Measurements from ENCODE around the gene SLC25A19. TPM values are rescaled to one million over a fixed set of nuclear protein-coding genes. Genes with fewer than 3 reads are reported as not detected.

Gene SLC25A19
- total and polyA plus RNA-seq, 5 experiments from 2014 or later = 11.2 to 22.5 (median 15.4) TPM

GRCh38 chr17:75238020-75238580, 51.1 kb downstream of the SLC25A19 start:
- peaks cover 5 to 15% (median 15%) of the 10 kb centered on the region in 4 donors for H3K4me1 Mint-ChIP-seq
- ATAC-seq (no peak), DNase-seq (no peak)
- H3K36me3 Mint-ChIP-seq = peaks cover 0 to 70% (median 5%) of the 10 kb centered on the region in 3 donors
- no peak overlapping the region for H3K4me3 Mint-ChIP-seq
- H3K9me3 Mint-ChIP-seq = no peaks in the 10 kb centered on the region
- peak overlapping the region in 3 of 10 donors; percentile 14 to 83 (median 43) for H3K27ac Mint-ChIP-seq
- POLR2A ChIA-PET = interaction anchor here (1.0 kb wide), 1 partner anchor 32 kb away, joined by 4 read pairs; the partner anchor contains the start of gene NUP85
- no peaks in the 10 kb centered on the region for H3K27me3 Mint-ChIP-seq

DNA sequence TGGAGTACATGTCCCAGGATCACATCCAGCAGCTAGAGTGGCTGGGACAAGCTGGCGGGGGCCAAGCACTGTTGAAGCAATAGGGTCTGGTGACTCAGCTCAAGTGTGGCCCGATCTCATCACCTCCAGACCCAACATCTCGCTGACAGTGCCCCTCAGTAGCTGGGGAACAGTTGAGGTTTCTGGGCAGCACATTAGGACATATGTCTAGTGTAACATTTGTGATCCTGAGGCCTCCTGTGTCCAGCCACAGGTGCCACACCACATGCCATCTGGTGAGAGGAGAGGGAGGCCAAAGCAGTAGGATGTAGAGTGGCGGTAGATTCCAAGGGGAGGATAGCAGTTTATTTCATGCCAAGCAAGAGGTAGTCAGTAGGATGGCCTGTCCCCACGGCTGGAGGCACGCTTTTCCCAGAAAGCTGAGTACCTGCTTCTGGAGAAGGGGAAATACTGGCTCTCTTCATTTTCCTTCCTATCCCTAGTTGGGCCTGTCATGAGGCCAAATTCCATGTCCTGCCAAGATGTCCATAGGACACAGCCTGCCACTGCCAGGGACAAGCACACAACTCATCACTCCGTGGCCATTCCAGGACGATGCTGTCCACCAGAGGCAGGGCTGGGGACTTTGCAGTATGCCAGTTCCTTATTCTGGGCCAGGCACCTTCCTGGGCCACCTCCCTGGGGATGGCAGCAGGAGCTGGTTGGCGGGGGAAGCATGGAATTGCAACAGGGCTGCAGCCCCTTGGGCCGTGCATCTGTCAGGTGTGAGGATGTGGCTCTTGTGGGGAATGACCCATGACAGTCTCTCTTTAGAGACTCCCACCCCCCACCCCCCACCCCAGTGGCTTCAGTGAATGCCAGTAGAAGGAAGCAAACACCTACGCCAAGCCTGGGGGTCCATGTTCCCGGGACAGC, 51.9 kb downstream of the SLC25A19 start:
- Mint-ChIP-seq H3K27me3 (no peaks in the 10 kb centered on the region), H3K36me3 (peaks cover 0 to 72% (median 3%) of the 10 kb centered on the region in 3 donors), H3K4me3 (no peak overlapping the region), H3K27ac (peak overlapping the region in 5 of 10 donors; percentile 14 to 43 (median 29)), H3K9me3 (no peaks in the 10 kb centered on the region), H3K4me1 (peaks cover 3 to 15% (median 13%) of the 10 kb centered on the region in 4 donors)
- DNase-seq = no peak
- no peak for ATAC-seq
- POLR2A ChIA-PET = interaction anchor here (0.6 kb wide), 1 partner anchor 14 kb away, joined by 3 read pairs; no protein-coding TSS in a partner anchor

GRCh38 chr17:75232786-75233185, 56.4 kb downstream of the SLC25A19 start:
- Mint-ChIP-seq H3K27me3 (no peaks in the 10 kb centered on the region), H3K36me3 (peaks cover 0 to 81% (median 3%) of the 10 kb centered on the region in 3 donors), H3K4me3 (no peak overlapping the region), H3K27ac (peak overlapping the region in 3 of 10 donors; percentile 18 to 40 (median 21)), H3K4me1 (peaks cover 0 to 1% (median 0%) of the 10 kb centered on the region in 4 donors), H3K9me3 (no peaks in the 10 kb centered on the region)
- POLR2A ChIA-PET = no interaction called here
- no peak for ATAC-seq
- DNase-seq = no peak

DNA sequence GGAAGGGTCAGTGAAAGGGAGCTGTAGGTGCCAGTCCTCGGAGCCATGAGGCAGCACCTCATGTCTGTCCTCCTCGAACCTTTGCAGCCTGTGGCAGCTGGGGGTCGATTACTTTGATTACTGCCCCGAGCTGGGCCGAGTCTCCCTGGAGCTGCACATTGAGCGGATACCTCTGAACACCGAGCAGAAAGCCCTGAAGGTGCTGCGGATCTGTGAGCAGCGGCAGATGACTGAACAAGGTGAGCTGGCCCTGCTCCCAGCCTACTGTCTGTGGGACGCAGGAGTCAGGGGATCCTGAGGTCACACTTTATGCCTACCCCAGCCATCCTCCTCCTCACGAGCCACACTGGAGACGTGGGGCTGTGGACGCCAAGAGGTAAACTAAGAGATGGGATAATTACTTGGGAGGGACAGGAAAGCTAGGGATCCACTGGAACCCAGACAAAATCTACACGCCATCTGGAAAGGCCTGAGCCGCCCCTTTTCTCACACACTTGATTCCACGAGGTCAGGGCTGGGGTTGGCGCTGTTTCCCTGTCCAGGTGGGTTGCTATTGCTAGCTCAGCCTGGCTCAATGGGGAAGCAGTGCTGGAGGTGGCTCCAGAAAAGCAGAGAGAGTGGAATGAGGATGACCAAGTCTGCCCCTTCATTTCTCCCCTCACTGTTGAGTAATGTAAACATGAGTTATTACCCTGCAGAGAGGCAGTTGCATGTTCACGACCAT, 57.3 kb downstream of the SLC25A19 start:
- no peaks in the 10 kb centered on the region for H3K9me3 Mint-ChIP-seq
- DNase-seq = no peak
- H3K4me1 Mint-ChIP-seq = peaks cover 0 to 1% (median 0%) of the 10 kb centered on the region in 4 donors
- no peak overlapping the region for H3K4me3 Mint-ChIP-seq
- H3K27ac Mint-ChIP-seq = peak overlapping the region in 3 of 10 donors; percentile 11 to 40 (median 25)
- H3K36me3 Mint-ChIP-seq = peaks cover 0 to 84% (median 3%) of the 10 kb centered on the region in 3 donors
- ATAC-seq = no peak
- no peaks in the 10 kb centered on the region for H3K27me3 Mint-ChIP-seq
- POLR2A ChIA-PET = no interaction called here

GRCh38 chr17:75231071-75231470, 58.2 kb downstream of the SLC25A19 start:
- Mint-ChIP-seq H3K27ac (peak overlapping the region in 3 of 10 donors; percentile 18 to 40 (median 31)), H3K27me3 (no peaks in the 10 kb centered on the region), H3K36me3 (peaks cover 0 to 84% (median 3%) of the 10 kb centered on the region in 3 donors), H3K9me3 (no peaks in the 10 kb centered on the region), H3K4me3 (no peak overlapping the region), H3K4me1 (peaks cover 0 to 1% (median 0%) of the 10 kb centered on the region in 4 donors)
- no peak for DNase-seq
- POLR2A ChIA-PET = no interaction called here
- ATAC-seq = no peak

DNA sequence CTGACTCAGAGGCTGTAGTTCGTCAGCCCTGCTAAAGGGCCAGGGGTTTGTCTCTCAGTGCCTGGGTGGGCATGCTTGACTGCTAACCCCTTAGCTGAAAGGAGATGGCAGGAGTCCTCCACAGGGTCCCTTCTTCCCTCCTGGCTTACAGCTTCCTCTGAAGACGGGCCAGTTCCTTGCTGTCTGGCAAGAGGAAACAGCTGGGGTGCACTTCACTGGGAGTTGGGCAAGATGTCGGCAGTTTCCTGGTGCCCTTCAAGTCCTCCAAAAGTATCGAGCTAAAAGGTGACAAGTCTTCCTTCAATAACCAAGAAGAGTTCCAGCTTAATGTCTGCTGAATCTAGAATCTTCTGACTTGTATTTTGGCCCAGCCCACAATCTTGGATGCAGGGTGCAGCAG, 60.4 kb downstream of the SLC25A19 start:
- POLR2A ChIA-PET = no interaction called here
- no peaks in the 10 kb centered on the region for H3K9me3 Mint-ChIP-seq
- no peak for DNase-seq
- H3K27ac Mint-ChIP-seq = peak overlapping the region in 1 of 10 donors; percentile 36
- H3K36me3 Mint-ChIP-seq = peaks cover 0 to 84% (median 5%) of the 10 kb centered on the region in 3 donors
- no peaks in the 10 kb centered on the region for H3K27me3 Mint-ChIP-seq
- ATAC-seq = no peak
- H3K4me3 Mint-ChIP-seq = no peak overlapping the region
- peaks cover 0 to 3% (median 0%) of the 10 kb centered on the region in 4 donors for H3K4me1 Mint-ChIP-seq

- H3K9me3 Mint-ChIP-seq = no peaks in the 10 kb centered on the region
- H3K4me3 Mint-ChIP-seq = no peak overlapping the region
- no peaks in the 10 kb centered on the region for H3K27me3 Mint-ChIP-seq
- peak overlapping the region in 2 of 10 donors; percentile 36 to 66 for H3K27ac Mint-ChIP-seq
- POLR2A ChIA-PET = no interaction called here
- H3K36me3 Mint-ChIP-seq = peaks cover 0 to 84% (median 5%) of the 10 kb centered on the region in 3 donors
- no peak for DNase-seq
- no peak for ATAC-seq
- peaks cover 0 to 3% (median 0%) of the 10 kb centered on the region in 4 donors for H3K4me1 Mint-ChIP-seq
Measured at GRCh38 chr17:75228305-75228704, 60.9 kb downstream of the SLC25A19 start.

DNA sequence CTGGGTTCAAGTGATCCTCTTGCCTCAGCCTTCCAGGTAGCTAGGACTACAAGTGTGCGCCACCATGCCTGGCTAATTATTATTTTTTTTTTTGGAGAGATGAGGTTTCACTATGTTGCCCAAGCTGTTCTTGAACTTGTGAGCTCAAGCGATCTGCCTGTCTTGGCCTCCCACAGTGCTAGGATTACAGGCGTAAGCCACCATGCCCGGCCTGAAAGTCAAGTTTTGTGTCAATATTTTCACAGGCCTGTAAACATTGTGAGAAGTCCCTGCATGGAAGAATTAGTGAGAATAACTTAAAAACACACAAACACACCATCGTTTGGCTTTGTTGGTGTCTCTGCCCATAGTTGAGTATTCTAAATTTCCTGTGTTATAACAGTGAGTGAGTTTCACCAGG, 61.5 kb downstream of the SLC25A19 start:
- H3K36me3 Mint-ChIP-seq = peaks cover 0 to 81% (median 5%) of the 10 kb centered on the region in 3 donors

DNA sequence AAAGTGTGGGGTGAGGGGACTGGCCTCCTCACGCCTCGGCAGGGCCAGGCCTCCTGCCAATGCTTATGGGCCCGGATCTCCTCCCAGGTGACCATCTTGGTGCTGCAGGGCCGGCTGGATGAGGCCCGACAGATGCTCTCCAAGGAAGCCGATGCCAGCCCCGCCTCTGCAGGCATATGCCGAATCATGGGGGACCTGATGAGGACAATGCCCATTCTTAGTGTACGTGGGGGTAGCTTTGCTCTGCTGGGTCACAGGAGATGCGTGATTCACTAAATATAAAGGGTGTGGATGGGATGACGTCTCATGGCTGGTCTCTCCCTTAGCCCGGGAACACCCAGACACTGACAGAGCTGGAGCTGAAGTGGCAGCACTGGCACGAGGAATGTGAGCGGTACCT, 64.2 kb downstream of the SLC25A19 start:
- POLR2A ChIA-PET = no interaction called here
- ATAC-seq = no peak
- H3K27ac Mint-ChIP-seq = peak overlapping the region in 2 of 10 donors; percentile 16 to 70
- peaks cover 0 to 75% (median 8%) of the 10 kb centered on the region in 3 donors for H3K36me3 Mint-ChIP-seq
- no peaks in the 10 kb centered on the region for H3K27me3 Mint-ChIP-seq
- no peaks in the 10 kb centered on the region for H3K9me3 Mint-ChIP-seq
- no peak overlapping the region for H3K4me3 Mint-ChIP-seq
- no peak for DNase-seq
- peaks cover 0 to 6% (median 4%) of the 10 kb centered on the region in 4 donors for H3K4me1 Mint-ChIP-seq

More for the DNA sequence above, 61.5 kb downstream of the SLC25A19 start:
- POLR2A ChIA-PET = no interaction called here
- ATAC-seq (no peak), DNase-seq (no peak)
- Mint-ChIP-seq H3K4me1 (peaks cover 0 to 3% (median 0%) of the 10 kb centered on the region in 4 donors), H3K27me3 (no peaks in the 10 kb centered on the region), H3K27ac (peak overlapping the region in 1 of 10 donors; percentile 43), H3K4me3 (no peak overlapping the region), H3K9me3 (no peaks in the 10 kb centered on the region)

Other genes with a start within 250 kb of the SLC25A19 start
- 100 to 1,000 TPM; 149 to 160 TPM for gene ATP5PD, start 242.5 kb downstream of the SLC25A19 start, total RNA-seq
- gene ATP5PD, start 242.5 kb downstream of the SLC25A19 start, polyA plus RNA-seq = 100 to 1,000 TPM; 406 to 455 (median 449) TPM
- 10 to 100 TPM; 25.0 to 28.6 TPM for gene KCTD2, start 242.2 kb downstream of the SLC25A19 start, total RNA-seq
- gene KCTD2, start 242.2 kb downstream of the SLC25A19 start, polyA plus RNA-seq = 10 to 100 TPM in 1 of 3 donors, 1 to 10 TPM in 2; 6.8 to 10.9 (median 7.8) TPM
- 10 to 100 TPM; 14.2 to 14.8 TPM for gene SLC16A5, start 201.5 kb downstream of the SLC25A19 start, total RNA-seq
- 1 to 10 TPM; 1.4 to 4.1 (median 3.1) TPM for gene SLC16A5, start 201.5 kb downstream of the SLC25A19 start, polyA plus RNA-seq
- 10 to 100 TPM; 15.6 to 16.7 TPM for gene ARMC7, start 179.5 kb downstream of the SLC25A19 start, total RNA-seq
- 1 to 10 TPM; 2.7 to 3.3 (median 2.9) TPM for gene ARMC7, start 179.5 kb downstream of the SLC25A19 start, polyA plus RNA-seq
- 10 to 100 TPM; 52.8 to 66.6 TPM for gene NT5C, start 157.7 kb downstream of the SLC25A19 start, total RNA-seq
- gene NT5C, start 157.7 kb downstream of the SLC25A19 start, polyA plus RNA-seq = 10 to 100 TPM; 46.0 to 53.6 (median 50.6) TPM
- gene JPT1, start 134.9 kb downstream of the SLC25A19 start, total RNA-seq = 10 to 100 TPM; 25.6 to 27.0 TPM
- 10 to 100 TPM; 68.6 to 76.6 (median 70.7) TPM for gene JPT1, start 134.9 kb downstream of the SLC25A19 start, polyA plus RNA-seq
- gene SUMO2, start 106.5 kb downstream of the SLC25A19 start, total RNA-seq = 100 to 1,000 TPM; 250 to 255 TPM
- 100 to 1,000 TPM; 293 to 381 (median 325) TPM for gene SUMO2, start 106.5 kb downstream of the SLC25A19 start, polyA plus RNA-seq
- gene NUP85, start 83.8 kb downstream of the SLC25A19 start, total RNA-seq = 100 to 1,000 TPM; 150 to 155 TPM
- gene NUP85, start 83.8 kb downstream of the SLC25A19 start, polyA plus RNA-seq = 10 to 100 TPM; 17.3 to 39.4 (median 21.4) TPM
- gene GGA3, start 27.8 kb downstream of the SLC25A19 start, total RNA-seq = 100 to 1,000 TPM; 105 to 107 TPM
- gene GGA3, start 27.8 kb downstream of the SLC25A19 start, polyA plus RNA-seq = 10 to 100 TPM in 2 of 3 donors, 1 to 10 TPM in 1; 6.2 to 20.1 (median 14.7) TPM
- 10 to 100 TPM; 40.5 to 41.1 TPM for gene MRPS7, start 27.6 kb downstream of the SLC25A19 start, total RNA-seq
- 100 to 1,000 TPM; 113 to 132 (median 122) TPM for gene MRPS7, start 27.6 kb downstream of the SLC25A19 start, polyA plus RNA-seq
- gene MIF4GD, start 18.2 kb downstream of the SLC25A19 start, total RNA-seq = 10 to 100 TPM; 37.3 to 39.4 TPM
- 10 to 100 TPM; 76.2 to 96.6 (median 90.5) TPM for gene MIF4GD, start 18.2 kb downstream of the SLC25A19 start, polyA plus RNA-seq
- 100 to 1,000 TPM; 143 to 145 TPM for gene GRB2, start 116.2 kb upstream of the SLC25A19 start, total RNA-seq
- gene GRB2, start 116.2 kb upstream of the SLC25A19 start, polyA plus RNA-seq = 100 to 1,000 TPM; 130 to 162 (median 154) TPM
- gene TMEM94, start 167.2 kb upstream of the SLC25A19 start, total RNA-seq = 100 to 1,000 TPM; 102 to 108 TPM
- gene TMEM94, start 167.2 kb upstream of the SLC25A19 start, polyA plus RNA-seq = 10 to 100 TPM in 2 of 3 donors, 1 to 10 TPM in 1; 8.4 to 23.5 (median 11.5) TPM
- under 1 TPM; 0.65 to 0.80 TPM for gene CASKIN2, start 226.1 kb upstream of the SLC25A19 start, total RNA-seq
- gene CASKIN2, start 226.1 kb upstream of the SLC25A19 start, polyA plus RNA-seq = under 1 TPM; 0.05 to 0.62 (median 0.61) TPM
- gene TSEN54, start 227.1 kb upstream of the SLC25A19 start, total RNA-seq = 10 to 100 TPM; 53.1 to 54.4 TPM
- 100 to 1,000 TPM in 2 of 3 donors, 10 to 100 TPM in 1; 98.2 to 121 (median 103) TPM for gene TSEN54, start 227.1 kb upstream of the SLC25A19 start, polyA plus RNA-seq
- gene LLGL2, start 236.3 kb upstream of the SLC25A19 start, total RNA-seq = 10 to 100 TPM; 30.3 to 30.6 TPM
- 10 to 100 TPM; 13.4 to 21.8 (median 15.0) TPM for gene LLGL2, start 236.3 kb upstream of the SLC25A19 start, polyA plus RNA-seq